ENCODE measurements around the gene CCDC78.

Gene CCDC78

DNA sequence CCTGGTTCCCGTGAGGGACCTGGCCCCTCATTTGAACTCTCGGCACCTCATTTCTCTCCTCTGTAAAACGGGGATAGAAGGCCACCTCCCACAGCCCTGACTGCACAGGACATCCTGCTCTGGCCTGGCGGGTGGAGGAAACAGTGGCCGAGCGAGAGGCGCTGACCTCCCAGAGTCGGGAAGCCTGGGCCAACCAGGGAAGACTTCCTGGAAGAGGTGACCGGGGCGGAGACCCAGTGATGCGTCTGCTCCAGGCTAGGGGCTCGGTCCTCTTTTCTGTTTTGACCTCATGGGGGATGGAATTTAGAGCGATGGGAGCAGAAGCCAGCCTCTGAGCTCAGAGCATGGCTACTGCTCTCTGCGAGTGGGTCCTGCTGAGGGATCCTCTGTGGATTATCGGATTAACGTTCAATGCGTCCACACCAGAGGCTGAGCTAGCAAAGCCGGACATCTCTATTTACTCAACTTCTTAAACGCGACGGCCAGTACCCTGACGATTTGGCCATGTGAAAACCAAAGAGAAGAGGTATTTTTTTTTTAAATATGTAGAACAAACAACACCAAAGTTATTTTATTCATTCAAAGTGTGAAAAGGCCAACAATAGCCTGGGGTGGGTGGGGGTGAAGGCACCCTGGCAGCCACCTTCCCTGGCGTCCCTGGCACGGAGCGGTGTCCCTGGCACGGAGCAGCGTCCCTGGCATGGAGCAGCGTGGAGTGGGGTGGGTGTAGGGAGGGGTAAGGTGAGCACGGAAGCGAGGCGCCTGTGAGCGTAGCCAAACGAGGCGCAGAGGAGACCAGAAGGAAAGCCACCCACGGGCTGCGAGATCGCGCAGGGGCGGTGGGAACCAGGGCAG lies 25.1 kb upstream of the CCDC78 start:
- no peak for DNase-seq (ENCODE audit: low read depth)
- TF ChIP-seq, protein P1, sequence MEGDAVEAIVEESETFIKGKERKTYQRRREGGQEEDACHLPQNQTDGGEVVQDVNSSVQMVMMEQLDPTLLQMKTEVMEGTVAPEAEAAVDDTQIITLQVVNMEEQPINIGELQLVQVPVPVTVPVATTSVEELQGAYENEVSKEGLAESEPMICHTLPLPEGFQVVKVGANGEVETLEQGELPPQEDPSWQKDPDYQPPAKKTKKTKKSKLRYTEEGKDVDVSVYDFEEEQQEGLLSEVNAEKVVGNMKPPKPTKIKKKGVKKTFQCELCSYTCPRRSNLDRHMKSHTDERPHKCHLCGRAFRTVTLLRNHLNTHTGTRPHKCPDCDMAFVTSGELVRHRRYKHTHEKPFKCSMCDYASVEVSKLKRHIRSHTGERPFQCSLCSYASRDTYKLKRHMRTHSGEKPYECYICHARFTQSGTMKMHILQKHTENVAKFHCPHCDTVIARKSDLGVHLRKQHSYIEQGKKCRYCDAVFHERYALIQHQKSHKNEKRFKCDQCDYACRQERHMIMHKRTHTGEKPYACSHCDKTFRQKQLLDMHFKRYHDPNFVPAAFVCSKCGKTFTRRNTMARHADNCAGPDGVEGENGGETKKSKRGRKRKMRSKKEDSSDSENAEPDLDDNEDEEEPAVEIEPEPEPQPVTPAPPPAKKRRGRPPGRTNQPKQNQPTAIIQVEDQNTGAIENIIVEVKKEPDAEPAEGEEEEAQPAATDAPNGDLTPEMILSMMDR (conservative IDR thresholded peaks at IDR 0.05; ENCODE audit: low read depth, low read length) = no peak
- no peak overlapping the region for H3K4me3 ChIP-seq (ENCODE audit: low read depth, low read length)

DNA sequence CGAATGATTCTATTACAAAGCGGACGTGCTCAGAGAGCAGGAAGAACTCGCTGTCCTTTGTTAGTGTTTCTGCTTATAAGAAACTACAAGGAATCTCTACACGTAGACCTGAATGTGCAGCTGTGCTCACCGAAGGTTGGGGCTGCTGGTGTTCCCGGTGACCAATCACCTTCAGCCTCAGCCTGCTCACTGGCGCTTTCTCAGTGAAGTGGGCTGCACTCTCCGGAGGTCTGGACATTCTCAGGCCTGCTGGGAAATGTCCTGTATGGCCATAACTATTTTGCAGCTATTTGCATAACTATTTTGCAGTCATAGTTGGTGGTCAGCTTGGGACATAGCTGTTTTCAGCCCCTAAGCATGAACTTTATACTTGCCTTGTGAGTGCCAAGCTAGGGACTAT lies 24.2 kb upstream of the CCDC78 start:
- TF ChIP-seq, protein P1 (conservative IDR thresholded peaks at IDR 0.05; ENCODE audit: low read depth, low read length) = no peak
- H3K4me3 ChIP-seq (ENCODE audit: low read depth, low read length) = no peak overlapping the region
- no peak for DNase-seq (ENCODE audit: low read depth)

DNA sequence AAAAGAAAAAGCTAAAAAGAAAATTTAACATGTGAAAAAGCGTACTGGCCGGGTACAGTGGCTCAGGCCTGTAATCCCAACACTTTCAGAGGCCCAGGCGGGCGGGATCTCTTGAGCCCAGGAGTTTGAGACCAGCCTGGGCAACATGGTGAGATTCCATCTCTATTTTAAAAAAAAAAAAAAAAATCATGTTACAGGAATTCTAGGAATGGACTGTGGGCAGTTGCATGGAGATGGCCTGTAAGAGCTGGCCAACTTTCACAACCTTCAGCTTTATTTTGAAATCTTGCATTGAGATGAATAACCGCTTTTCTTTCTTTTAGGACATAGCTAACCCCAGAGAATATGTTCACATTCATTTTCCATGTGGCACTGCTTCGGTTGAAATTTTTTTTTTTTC lies 22.8 kb upstream of the CCDC78 start:
- peak; percentile 79 for DNase-seq (ENCODE audit: low read depth)
- TF ChIP-seq, protein P1 (conservative IDR thresholded peaks at IDR 0.05; ENCODE audit: low read depth, low read length) = no peak
- H3K4me3 ChIP-seq (ENCODE audit: low read depth, low read length) = no peak overlapping the region

DNA sequence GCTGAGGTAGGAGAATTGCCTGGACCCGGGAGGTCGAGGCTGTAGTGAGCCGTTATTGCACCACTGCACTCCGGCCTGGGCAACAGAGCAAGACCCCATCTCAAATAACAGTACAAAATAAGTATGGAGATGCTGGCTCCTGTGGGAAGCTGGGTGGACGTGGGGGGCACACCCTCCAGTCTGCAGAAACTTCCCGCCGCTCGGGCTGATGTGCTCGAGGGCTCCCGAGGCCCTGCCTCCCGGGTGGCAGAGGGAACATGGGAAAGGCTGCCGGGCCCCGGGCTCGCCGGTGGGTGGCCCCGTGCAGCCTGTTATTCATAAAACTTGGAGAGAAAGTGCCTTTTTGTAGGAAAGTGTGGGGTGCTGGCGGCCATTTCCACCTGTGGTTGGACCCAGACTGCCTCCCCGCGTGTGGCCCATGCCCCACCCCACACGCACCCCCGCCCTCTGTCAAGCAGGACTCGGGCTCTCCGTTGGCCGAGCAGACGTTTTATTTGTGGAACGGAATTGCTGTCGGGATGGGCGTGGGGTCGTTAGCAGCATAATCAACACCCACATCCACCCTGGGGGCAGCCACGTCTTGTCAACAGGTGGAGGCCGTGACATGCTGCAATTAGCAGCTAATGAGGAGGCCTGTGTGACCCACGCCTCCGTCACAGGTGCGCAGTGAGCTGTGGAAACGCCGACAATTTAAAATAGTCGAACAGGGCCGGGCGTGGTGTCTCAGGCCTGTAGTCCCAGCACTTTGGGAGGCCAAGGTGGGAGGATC lies 21.9 kb upstream of the CCDC78 start:
- H3K4me3 ChIP-seq (ENCODE audit: low read depth, low read length) = no peak overlapping the region
- TF ChIP-seq, protein P1 (conservative IDR thresholded peaks at IDR 0.05; ENCODE audit: low read depth, low read length) = no peak
- no peak for DNase-seq (ENCODE audit: low read depth)

DNA sequence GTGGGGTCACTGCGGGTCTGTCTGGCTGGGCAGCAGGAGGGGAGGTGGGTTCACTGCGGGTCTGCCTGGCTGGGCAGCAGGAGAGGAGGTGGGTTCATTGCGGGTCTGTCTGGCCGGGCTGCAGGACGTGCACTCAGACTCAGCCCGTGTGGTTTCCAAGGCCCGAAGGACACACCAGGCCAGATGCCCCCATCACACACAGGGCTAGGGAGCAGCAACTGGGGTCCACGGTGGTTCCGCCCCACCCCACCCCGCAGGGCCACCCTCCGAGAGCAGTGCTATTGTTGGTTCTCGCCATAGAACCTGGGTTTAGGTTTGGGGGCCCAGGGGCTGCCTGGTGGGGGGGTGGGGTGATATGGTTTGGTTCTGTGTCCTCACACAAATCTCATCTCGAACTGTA lies 20.4 kb upstream of the CCDC78 start:
- no peak overlapping the region for H3K4me3 ChIP-seq (ENCODE audit: low read depth, low read length)
- TF ChIP-seq, protein P1 (conservative IDR thresholded peaks at IDR 0.05; ENCODE audit: low read depth, low read length) = no peak
- no peak for DNase-seq (ENCODE audit: low read depth)

DNA sequence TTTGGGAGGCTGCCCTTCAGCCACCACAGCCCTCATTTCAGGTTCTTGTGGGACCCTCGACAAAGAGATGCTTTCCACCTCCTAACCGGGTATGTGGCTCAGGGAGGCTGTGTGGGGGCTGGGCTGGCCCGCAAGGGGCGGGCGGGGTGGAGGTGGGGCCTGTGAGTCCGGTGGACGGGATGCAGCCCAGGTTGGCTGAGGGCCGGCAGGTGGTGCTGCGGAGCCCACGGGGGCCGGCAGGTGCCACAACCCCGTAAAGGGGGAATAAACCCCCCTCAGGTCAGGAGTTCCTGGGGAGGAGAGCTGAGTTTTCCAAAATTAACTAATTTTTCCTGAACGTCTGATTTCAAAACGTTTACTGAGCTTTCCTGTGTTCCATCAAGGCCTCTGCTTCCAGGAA lies 19.5 kb upstream of the CCDC78 start:
- H3K4me3 ChIP-seq (ENCODE audit: low read depth, low read length) = no peak overlapping the region
- no peak for DNase-seq (ENCODE audit: low read depth)
- TF ChIP-seq, protein P1 (conservative IDR thresholded peaks at IDR 0.05; ENCODE audit: low read depth, low read length) = peak; percentile 50
